ENCODE measurements around the gene CEP131.
A peak's percentile ranks its signal among the peaks of the same experiment; 100 is the strongest.

The CEP131 gene

GRCh38 chr17:81251094-81251708 is 28.4 kb upstream of the CEP131 start:
- no peak for DNase-seq

GRCh38 chr17:81250286-81251093 is 27.7 kb upstream of the CEP131 start:
- DNase-seq = no peak

GRCh38 chr17:81249223-81250040 is 26.7 kb upstream of the CEP131 start:
- no peak for DNase-seq

- DNase-seq = no peak
These were observed 25.9 kb upstream of the CEP131 start for GRCh38 chr17:81248649-81249048.

- no peak for DNase-seq
These were observed 24.7 kb upstream of the CEP131 start for GRCh38 chr17:81247339-81247990.

GRCh38 chr17:81246679-81247338 is 24.0 kb upstream of the CEP131 start:
- DNase-seq = no peak

- DNase-seq = no peak
These were observed 23.5 kb upstream of the CEP131 start for GRCh38 chr17:81246343-81246670.

- DNase-seq = no peak
These were observed 23.0 kb upstream of the CEP131 start for GRCh38 chr17:81245665-81246342.

GRCh38 chr17:81245024-81245664 is 22.4 kb upstream of the CEP131 start:
- no peak for DNase-seq

GRCh38 chr17:81244358-81245023 is 21.7 kb upstream of the CEP131 start:
- no peak for DNase-seq

GRCh38 chr17:81243333-81243664 is 20.5 kb upstream of the CEP131 start:
- DNase-seq = no peak

- DNase-seq = no peak
These were observed 19.9 kb upstream of the CEP131 start for GRCh38 chr17:81242421-81243332.

- DNase-seq = peak; percentile 68
These were observed 19.1 kb upstream of the CEP131 start for GRCh38 chr17:81241648-81242420.

- no peak for DNase-seq
These were observed 18.4 kb upstream of the CEP131 start for GRCh38 chr17:81241203-81241602.

- no peak for DNase-seq
These were observed 18.0 kb upstream of the CEP131 start for GRCh38 chr17:81240761-81241160.

GRCh38 chr17:81239714-81240555 is 17.2 kb upstream of the CEP131 start:
- peak; percentile 23 for DNase-seq

- peak; percentile 95 for DNase-seq
These were observed 16.3 kb upstream of the CEP131 start, which contains the start of the genes NDUFAF8 and TEPSIN for GRCh38 chr17:81238815-81239713. Gene NDUFAF8 (plus strand): TSS chr17:81239318. CDS start chr17:81239364, 46 bp downstream. Gene TEPSIN (minus strand): TSS chr17:81239055. CDS start chr17:81239033, 22 bp downstream.
